HepG2 (cell line): ENCODE data around the gene INPP5K. TPM values are rescaled to one million over a fixed set of nuclear protein-coding genes. Genes with fewer than 3 reads are reported as not detected.

Experiments
- EZH2 ChIP-seq: conservative IDR thresholded peaks from 2 replicates; pipeline ENCODE4 v1.6.1; 2012; ENCODE audit warnings: mild to moderate bottlenecking, low read depth, low read length, moderate library complexity
- GTF2F1 ChIP-seq: fragments of 150-350 bp; IDR thresholded peaks from 2 replicates; pipeline ENCODE4 v1.6.1; 2014; ENCODE audit warnings: low read length
- HNF4A ChIP-seq: sonication (generic); formaldehyde crosslinking; IDR thresholded peaks from 2 replicates; pipeline ENCODE4 v1.4.0; 2020; ENCODE audit warnings: missing genetic modification reagents
- JDP2 ChIP-seq: sonication (generic); formaldehyde crosslinking; IDR thresholded peaks from 2 replicates; pipeline ENCODE4 v1.8.1; 2022; ENCODE audit warnings: missing genetic modification reagents, borderline replicate concordance
- NFYC ChIP-seq: IDR thresholded peaks from 2 replicates; pipeline ENCODE4 v1.6.1; 2016; ENCODE audit warnings: missing genetic modification reagents, missing compliant biosample characterization
- NR2F1 ChIP-seq, 2 experiments: fragments of 450-650 bp in 1 of 2; formaldehyde crosslinking in 1 of 2; IDR thresholded peaks; 2 replicates each; pipeline versions ENCODE4 v1.5.0 to v1.6.1; 2016 to 2020; ENCODE audit warnings: mild to moderate bottlenecking in 1 of 2, missing compliant biosample characterization in 1 of 2, missing genetic modification reagents in 1 of 2, moderate library complexity in 1 of 2
- PBX2 ChIP-seq: IDR thresholded peaks from 2 replicates; pipeline ENCODE4 v1.6.1; 2016; ENCODE audit warnings: control low read depth
- RERE ChIP-seq: IDR thresholded peaks from 2 replicates; pipeline ENCODE4 v1.6.1; 2016; ENCODE audit warnings: low read depth, missing genetic modification reagents, missing compliant biosample characterization
- REXO4 ChIP-seq: sonication (generic); formaldehyde crosslinking; IDR thresholded peaks from 2 replicates; pipeline ENCODE4 v1.8.0; 2022; ENCODE audit warnings: missing genetic modification reagents, mild to moderate bottlenecking, borderline replicate concordance
- SNAPC5 ChIP-seq: sonication (generic); formaldehyde crosslinking; IDR thresholded peaks from 2 replicates; pipeline ENCODE4 v1.8.1; 2023; ENCODE audit warnings: mild to moderate bottlenecking, missing genetic modification reagents, borderline replicate concordance
- ZNF142 ChIP-seq: sonication (generic); formaldehyde crosslinking; IDR thresholded peaks from 2 replicates; pipeline ENCODE4 v1.4.0; 2020; ENCODE audit warnings: missing genetic modification reagents
- ZNF546 ChIP-seq: sonication (generic); formaldehyde crosslinking; conservative IDR thresholded peaks from 2 replicates; pipeline ENCODE4 v1.8.1; 2023; ENCODE audit warnings: mild to moderate bottlenecking, missing genetic modification reagents
- ZNF713 ChIP-seq: sonication (generic); formaldehyde crosslinking; IDR thresholded peaks from 2 replicates; pipeline ENCODE4 v1.4.0; 2020; ENCODE audit warnings: mild to moderate bottlenecking, missing genetic modification reagents
- ZNF782 ChIP-seq: sonication (generic); formaldehyde crosslinking; IDR thresholded peaks from 2 replicates; pipeline ENCODE4 v1.4.0; 2020; ENCODE audit warnings: missing genetic modification reagents, mild to moderate bottlenecking, borderline replicate concordance
- ZNF788 ChIP-seq: sonication (generic); formaldehyde crosslinking; IDR thresholded peaks from 2 replicates; pipeline ENCODE4 v1.5.0; 2020; ENCODE audit warnings: mild to moderate bottlenecking, missing genetic modification reagents, borderline replicate concordance
- ZNF83 ChIP-seq: sonication (generic); formaldehyde crosslinking; IDR thresholded peaks from 2 replicates; pipeline ENCODE4 v1.4.0; 2020; ENCODE audit warnings: missing genetic modification reagents, mild to moderate bottlenecking, borderline replicate concordance
- ZNF879 ChIP-seq: sonication (generic); formaldehyde crosslinking; IDR thresholded peaks from 2 replicates; pipeline ENCODE4 v1.8.1; 2023; ENCODE audit warnings: missing genetic modification reagents
- ZSCAN20 ChIP-seq: sonication (generic); formaldehyde crosslinking; IDR thresholded peaks from 2 replicates; pipeline ENCODE4 v1.4.0; 2020; ENCODE audit warnings: missing genetic modification reagents, mild to moderate bottlenecking, borderline replicate concordance
- polyA plus RNA-seq, 8 experiments: library from polyadenylated mRNA; depleted of rRNA in 3 of 8; stranded (reverse) in 7 of 8; unstranded in 1 of 8; fragments of >200 nt; fragmentation: Illumina TruSeq in 4 of 8; extraction: Trizol in 4 of 8; gene quantifications; 2 replicates each; pipeline versions ENCODE4 v1.2.1 to v1.2.3, GENCODE V29; 2011 to 2016; ENCODE audit warnings: low read depth in 4 of 8, missing spikeins in 1 of 8, mixed read lengths in 1 of 8; ENCODE audit not compliant: insufficient read depth in 1 of 8
- total RNA-seq, 5 experiments: library from RNA; depleted of rRNA; stranded (reverse); fragments of >200 nt; fragmentation: Illumina TruSeq; extraction: Trizol; gene quantifications; 2 replicates each; pipeline ENCODE4 v1.2.3, GENCODE V29; 2016; ENCODE audit warnings: low read depth in 1 of 5

Gene INPP5K
- total and polyA plus RNA-seq, 2 of the 13 experiments (the other 11 are each of a cell fraction or from before 2014, with no cell fraction given) = 4.8 to 9.6 TPM

- TF ChIP-seq RERE (CRISPR knock-in tag) (no peak), ZNF546 (CRISPR knock-in tag) (no peak), GTF2F1 (no peak), ZSCAN20 (CRISPR knock-in tag) (no peak), NR2F1 (CRISPR knock-in tag; IDR thresholded peaks at IDR 0.05) (peak; percentile 92 to 97), PBX2 (CRISPR knock-in tag) (no peak), ZNF83 (CRISPR knock-in tag) (no peak), ZNF879 (CRISPR knock-in tag) (no peak), REXO4 (CRISPR knock-in tag) (no peak), SNAPC5 (CRISPR knock-in tag) (no peak), ZNF788 (CRISPR knock-in tag) (peak; percentile 53; the same call in 1 of the 2 replicates), ZNF142 (CRISPR knock-in tag) (no peak), ZNF713 (no peak), NFYC (CRISPR knock-in tag) (no peak), HNF4A (CRISPR knock-in tag) (peak; percentile 96), EZH2 (no peak), JDP2 (no peak), ZNF782 (no peak)
These were observed 48.4 kb downstream of the INPP5K start (continued) for GRCh38 chr17:1467898-1468492.
